BE2C (cell line): Measurements from ENCODE around the gene ZNF646.

Experiments used
- DNase-seq: peaks from one replicate; pipeline ENCODE4 v3.0.0-alpha.2; 2020
- H3K27me3 ChIP-seq: fragments of 250-450 bp; sonication (Bioruptor Pico); 2 replicates; pipeline ENCODE4 v1.5.1; 2020; ENCODE audit warnings: mild to moderate bottlenecking
- H3K36me3 ChIP-seq: fragments of 250-450 bp; sonication (Bioruptor Pico); 2 replicates; pipeline ENCODE4 v1.5.1; 2020; ENCODE audit warnings: mild to moderate bottlenecking
- H3K4me1 ChIP-seq: fragments of 250-450 bp; sonication (Bioruptor Pico); 2 replicates; pipeline ENCODE4 v1.5.1; 2020
- H3K4me3 ChIP-seq: 2 replicates; pipeline ENCODE4 v1.5.1; 2011; ENCODE audit warnings: low read depth, low read length
- H3K9me3 ChIP-seq: fragments of 250-450 bp; sonication (Bioruptor Pico); 2 replicates; pipeline ENCODE4 v1.5.1; 2020
- TF ChIP-seq, protein P1 (sequence below): IDR thresholded peaks from 2 replicates; pipeline ENCODE4 v1.5.1; 2012; ENCODE audit warnings: mild to moderate bottlenecking, low read depth, low read length

Gene ZNF646

GRCh38 chr16:31081428-31082351 is 7.5 kb downstream of the ZNF646 start:
- H3K4me1 ChIP-seq: no peaks in the 10 kb centered on the region; the same call in 1 of the 2 replicates

DNA sequence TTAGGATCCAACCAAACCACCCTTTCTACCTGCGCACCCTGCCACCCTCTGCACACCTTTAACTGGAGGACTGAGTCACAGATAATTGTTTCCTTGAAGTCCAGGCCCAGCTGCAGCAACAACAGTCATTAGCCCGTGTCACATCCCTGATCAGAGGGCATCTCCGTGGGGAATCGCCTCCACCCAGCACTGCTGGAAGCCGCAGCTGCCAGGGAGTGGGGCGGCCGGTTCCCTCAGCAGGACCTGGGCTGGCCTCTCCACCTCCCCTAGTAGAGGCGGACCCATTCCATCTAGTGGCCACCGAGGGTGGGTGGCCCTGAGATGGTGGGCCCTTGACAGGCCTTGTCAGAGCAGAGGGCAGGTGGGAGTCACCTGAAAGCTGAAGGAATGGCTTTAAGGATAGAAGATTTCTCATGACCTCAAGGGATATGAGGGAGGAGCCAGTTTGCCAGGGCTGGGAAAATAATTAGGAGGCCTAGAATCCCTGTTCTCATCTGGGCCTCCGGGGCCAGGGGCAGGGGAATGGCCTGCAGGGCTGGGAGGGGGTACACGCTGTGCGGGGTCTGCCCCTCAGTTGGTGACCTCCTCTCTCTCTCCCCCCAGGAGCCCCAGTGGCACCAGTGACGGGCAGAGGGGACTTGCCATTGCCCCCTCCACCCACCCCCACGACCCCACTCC is 8.3 kb downstream of the ZNF646 start:
- H3K36me3 ChIP-seq: peaks cover 45% of the 10 kb centered on the region
- H3K4me1 ChIP-seq: no peaks in the 10 kb centered on the region; the same call in 1 of the 2 replicates
- H3K27me3 ChIP-seq: no peaks in the 10 kb centered on the region
- no peaks in the 10 kb centered on the region for H3K9me3 ChIP-seq
- TF ChIP-seq, protein P1, sequence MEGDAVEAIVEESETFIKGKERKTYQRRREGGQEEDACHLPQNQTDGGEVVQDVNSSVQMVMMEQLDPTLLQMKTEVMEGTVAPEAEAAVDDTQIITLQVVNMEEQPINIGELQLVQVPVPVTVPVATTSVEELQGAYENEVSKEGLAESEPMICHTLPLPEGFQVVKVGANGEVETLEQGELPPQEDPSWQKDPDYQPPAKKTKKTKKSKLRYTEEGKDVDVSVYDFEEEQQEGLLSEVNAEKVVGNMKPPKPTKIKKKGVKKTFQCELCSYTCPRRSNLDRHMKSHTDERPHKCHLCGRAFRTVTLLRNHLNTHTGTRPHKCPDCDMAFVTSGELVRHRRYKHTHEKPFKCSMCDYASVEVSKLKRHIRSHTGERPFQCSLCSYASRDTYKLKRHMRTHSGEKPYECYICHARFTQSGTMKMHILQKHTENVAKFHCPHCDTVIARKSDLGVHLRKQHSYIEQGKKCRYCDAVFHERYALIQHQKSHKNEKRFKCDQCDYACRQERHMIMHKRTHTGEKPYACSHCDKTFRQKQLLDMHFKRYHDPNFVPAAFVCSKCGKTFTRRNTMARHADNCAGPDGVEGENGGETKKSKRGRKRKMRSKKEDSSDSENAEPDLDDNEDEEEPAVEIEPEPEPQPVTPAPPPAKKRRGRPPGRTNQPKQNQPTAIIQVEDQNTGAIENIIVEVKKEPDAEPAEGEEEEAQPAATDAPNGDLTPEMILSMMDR: no peak
- H3K4me3 ChIP-seq: no peak overlapping the region
- DNase-seq: no peak

More at GRCh38 chr16:31081428-31082351, 7.5 kb downstream of the ZNF646 start:
- no peaks in the 10 kb centered on the region for H3K9me3 ChIP-seq
- no peak overlapping the region for H3K4me3 ChIP-seq
- DNase-seq: no peak
- TF ChIP-seq, protein P1: no peak
- H3K27me3 ChIP-seq: no peaks in the 10 kb centered on the region
- H3K36me3 ChIP-seq: peaks cover 54% of the 10 kb centered on the region

GRCh38 chr16:31083081-31083480 is 8.9 kb downstream of the ZNF646 start:
- no peak for DNase-seq
- Histone ChIP-seq H3K36me3 (peaks cover 40% of the 10 kb centered on the region), H3K4me1 (no peaks in the 10 kb centered on the region; the same call in 1 of the 2 replicates), H3K27me3 (no peaks in the 10 kb centered on the region), H3K9me3 (no peaks in the 10 kb centered on the region), H3K4me3 (no peak overlapping the region)
- TF ChIP-seq, protein P1: no peak

GRCh38 chr16:31083556-31083955 is 9.3 kb downstream of the ZNF646 start:
- no peak for DNase-seq
- no peaks in the 10 kb centered on the region for H3K27me3 ChIP-seq
- H3K9me3 ChIP-seq: no peaks in the 10 kb centered on the region
- no peak overlapping the region for H3K4me3 ChIP-seq
- peaks cover 35% of the 10 kb centered on the region for H3K36me3 ChIP-seq
- no peaks in the 10 kb centered on the region; the same call in 1 of the 2 replicates for H3K4me1 ChIP-seq
- TF ChIP-seq, protein P1: no peak

GRCh38 chr16:31083981-31084380 is 9.8 kb downstream of the ZNF646 start:
- Histone ChIP-seq H3K36me3 (peaks cover 31% of the 10 kb centered on the region), H3K4me3 (no peak overlapping the region), H3K9me3 (no peaks in the 10 kb centered on the region), H3K4me1 (no peaks in the 10 kb centered on the region; the same call in 1 of the 2 replicates), H3K27me3 (no peaks in the 10 kb centered on the region)
- no peak for DNase-seq
- TF ChIP-seq, protein P1: no peak
